Stimulated activated CD4-positive, alpha-beta T cell treated with anti-CD3 and anti-CD28 coated beads, Interleukin-1b, Interleukin-23, amount 100 ng/mL, for 4 hours (primary cell): Measurements from ENCODE around the gene RABL6.

Experiments
- DNase-seq, 2 donors: peaks; one replicate each; pipeline ENCODE4 v3.0.0-alpha.2; 2020; ENCODE audit warnings: low read depth in 2 of 2

Gene RABL6

GRCh38 chr9:136847088-136847825 is 39.5 kb downstream of the RABL6 start:
- no peak for DNase-seq

DNA sequence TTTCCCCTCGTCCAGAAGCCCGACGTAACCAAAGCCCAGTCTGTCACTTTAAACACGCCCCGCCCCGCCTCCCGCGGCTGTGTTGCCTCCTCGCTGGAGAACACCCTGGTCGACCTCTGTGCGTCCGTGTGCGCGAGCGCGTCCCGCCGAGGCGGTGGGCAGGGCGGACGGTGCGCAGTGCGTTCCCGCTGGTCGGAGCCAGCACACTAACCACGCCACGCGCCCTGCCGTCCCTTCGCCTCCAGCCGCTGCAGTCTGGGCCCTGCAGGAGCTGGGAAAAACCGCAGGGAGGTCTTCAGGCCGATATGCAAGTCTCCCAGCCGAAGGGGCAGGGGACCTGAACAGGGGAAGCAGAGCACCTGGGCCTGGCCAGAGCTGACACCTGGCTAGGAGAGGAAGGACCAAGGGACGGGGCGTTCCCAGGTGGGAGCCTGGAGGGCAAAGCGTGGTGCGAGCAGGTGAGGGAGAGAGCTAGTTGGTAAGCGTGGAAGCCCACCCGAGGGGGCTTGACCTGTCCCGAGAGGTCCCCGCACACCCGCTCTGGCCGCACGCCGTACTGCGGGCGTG is 40.2 kb downstream of the RABL6 start:
- DNase-seq: peak; percentile 49 to 68

GRCh38 chr9:136848393-136849037 is 40.8 kb downstream of the RABL6 start:
- DNase-seq: no peak

DNA sequence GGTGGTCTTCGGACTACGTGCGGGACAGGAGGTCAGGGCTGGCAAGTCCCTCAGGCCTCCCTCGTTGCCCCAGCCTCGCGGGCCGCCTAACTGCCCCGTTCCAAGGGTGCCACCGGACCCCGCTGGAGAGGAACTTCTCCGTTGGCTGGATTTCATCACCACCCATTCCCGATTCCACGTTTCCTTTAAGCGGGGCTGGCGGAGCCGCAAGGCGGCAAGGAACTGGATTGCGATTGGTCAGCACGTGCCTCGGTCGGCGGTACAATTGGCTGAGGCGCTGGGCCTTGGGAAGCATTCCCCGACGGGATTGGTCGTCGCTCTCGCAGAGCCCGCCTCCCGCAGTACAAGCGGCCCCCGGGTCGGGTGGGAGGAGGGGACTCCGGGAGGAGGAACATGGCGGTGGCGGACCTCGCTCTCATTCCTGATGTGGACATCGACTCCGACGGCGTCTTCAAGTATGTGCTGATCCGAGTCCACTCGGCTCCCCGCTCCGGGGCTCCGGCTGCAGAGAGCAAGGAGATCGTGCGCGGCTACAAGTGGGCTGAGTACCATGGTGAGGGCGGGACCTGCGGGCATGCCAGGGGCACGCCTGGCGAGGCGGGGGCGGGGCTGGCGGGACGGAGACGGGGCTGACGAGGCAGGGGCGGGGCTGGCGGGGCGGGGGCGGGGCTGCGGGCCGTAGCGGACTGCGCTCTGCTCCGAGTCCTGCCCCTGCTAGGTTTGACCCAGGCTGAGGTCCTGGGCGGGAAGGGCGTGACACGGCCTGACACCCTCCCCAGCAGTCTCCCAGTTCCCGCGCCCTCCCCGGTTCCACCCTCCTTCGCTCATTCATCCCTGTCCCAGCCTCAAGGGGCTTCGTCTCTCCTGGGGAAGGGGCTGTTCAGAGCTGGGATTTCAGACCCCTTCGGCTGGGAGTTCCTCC is 41.6 kb downstream of the RABL6 start, which contains the start of gene PHPT1:
Gene PHPT1, plus strand, starts transcription at position 372 of the 922 bp plus-strand sequence. Its CDS starts 22 bp downstream, at position 394.
- DNase-seq: peak; percentile 92 to 93

GRCh38 chr9:136849960-136850865 is 42.5 kb downstream of the RABL6 start:
- no peak for DNase-seq

GRCh38 chr9:136850866-136851775 is 43.4 kb downstream of the RABL6 start:
- no peak for DNase-seq

DNA sequence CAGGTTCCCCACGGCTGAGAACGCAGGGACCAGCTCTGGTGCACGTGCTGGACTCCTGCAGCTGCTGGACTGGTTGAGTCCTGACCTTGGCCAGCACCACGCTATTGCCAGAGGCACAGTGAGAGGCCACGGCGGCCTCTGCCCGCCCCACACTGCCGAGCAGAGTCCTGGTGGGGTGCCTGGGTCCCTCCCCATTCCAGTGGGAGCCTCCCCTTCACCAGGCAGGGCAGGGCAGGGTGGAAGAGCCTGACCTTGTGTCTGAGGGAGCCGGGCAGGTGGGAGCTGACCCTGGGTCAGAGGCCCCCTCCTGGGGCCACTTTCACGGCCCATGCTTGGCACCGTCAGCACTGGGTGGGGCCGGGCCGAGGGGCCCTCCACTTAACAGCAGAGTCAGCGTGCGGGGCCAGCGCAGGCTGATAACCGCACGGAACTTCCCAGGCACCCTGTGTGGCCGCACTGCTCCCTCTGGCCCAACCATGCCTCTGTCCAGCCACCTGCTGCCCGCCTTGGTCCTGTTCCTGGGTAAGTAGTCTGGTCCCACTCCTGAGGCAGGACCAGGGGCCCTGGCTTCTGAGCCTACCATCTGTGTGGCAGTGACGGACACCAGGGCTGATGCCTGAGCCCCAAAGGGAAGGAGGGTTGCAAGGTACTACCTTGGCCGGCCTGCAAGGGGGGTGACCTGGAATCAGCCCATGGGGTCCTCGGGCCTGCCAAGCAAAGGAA is 44.4 kb downstream of the RABL6 start, which contains the start of gene MAMDC4:
Gene MAMDC4, plus strand, starts transcription at position 406 of the 723 bp plus-strand sequence. Its CDS starts 71 bp downstream, at position 477.
- no peak for DNase-seq

GRCh38 chr9:136852664-136853595 is 45.2 kb downstream of the RABL6 start:
- DNase-seq: no peak

DNA sequence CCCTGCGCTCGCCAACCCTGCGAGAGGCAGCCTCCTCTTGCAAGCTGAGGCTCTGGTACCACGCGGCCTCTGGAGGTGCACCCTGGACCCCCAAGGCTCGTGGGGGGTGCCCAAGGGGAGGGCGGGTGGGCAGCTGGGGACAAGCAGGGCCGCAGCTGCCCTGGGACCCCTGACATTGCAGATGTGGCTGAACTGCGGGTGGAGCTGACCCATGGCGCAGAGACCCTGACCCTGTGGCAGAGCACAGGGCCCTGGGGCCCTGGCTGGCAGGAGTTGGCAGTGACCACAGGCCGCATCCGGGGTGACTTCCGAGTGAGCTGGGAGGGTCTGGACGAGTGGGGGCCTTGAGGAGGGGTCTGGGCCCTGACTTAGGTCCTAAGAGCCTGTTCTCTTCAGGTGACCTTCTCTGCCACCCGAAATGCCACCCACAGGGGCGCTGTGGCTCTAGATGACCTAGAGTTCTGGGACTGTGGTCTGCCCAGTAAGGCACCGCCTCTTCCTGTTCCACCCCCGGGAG is 45.9 kb downstream of the RABL6 start:
- DNase-seq: no peak

DNA sequence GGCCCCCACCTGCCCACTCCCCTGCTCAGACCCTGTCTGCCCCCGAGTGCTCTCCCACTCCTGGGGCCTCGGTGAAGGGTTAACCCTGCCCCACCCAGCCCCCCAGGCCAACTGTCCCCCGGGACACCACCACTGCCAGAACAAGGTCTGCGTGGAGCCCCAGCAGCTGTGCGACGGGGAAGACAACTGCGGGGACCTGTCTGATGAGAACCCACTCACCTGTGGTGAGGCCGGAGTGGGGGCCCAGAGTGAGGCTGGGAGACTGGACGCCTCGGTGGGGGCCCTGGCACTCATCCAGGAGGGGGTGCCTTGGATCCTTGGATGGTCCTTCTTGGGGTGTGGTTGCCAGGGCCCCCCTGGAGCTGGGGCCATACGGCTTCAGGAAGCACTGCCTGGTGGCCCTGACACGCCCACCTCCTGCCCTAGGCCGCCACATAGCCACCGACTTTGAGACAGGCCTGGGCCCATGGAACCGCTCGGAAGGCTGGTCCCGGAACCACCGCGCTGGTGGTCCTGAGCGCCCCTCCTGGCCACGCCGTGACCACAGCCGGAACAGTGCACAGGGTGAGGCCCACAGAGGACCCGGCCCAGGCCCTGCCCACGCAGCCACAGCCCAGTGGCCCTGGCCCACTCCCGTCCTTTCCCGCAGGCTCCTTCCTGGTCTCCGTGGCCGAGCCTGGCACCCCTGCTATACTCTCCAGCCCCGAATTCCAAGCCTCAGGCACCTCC is 46.5 kb downstream of the RABL6 start:
- DNase-seq: no peak

DNA sequence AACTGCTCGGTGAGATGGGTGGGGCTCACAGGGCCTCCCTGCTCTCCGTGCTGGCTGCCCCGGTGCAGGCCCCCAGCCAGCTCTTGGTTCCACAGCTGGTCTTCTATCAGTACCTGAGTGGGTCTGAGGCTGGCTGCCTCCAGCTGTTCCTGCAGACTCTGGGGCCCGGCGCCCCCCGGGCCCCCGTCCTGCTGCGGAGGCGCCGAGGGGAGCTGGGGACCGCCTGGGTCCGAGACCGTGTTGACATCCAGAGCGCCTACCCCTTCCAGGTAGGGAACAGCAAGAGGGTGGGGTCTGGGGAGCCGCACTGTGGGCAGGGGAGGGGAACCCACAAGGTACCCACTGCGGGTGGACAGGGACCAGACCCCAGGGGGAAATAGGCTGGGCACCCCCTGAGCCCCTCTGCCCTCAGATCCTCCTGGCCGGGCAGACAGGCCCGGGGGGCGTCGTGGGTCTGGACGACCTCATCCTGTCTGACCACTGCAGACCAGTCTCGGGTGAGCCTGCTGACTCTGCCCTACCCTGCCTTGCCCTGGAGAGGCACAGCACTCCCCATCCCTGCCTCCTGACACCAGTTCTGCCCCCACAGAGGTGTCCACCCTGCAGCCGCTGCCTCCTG is 47.2 kb downstream of the RABL6 start:
- no peak for DNase-seq

DNA sequence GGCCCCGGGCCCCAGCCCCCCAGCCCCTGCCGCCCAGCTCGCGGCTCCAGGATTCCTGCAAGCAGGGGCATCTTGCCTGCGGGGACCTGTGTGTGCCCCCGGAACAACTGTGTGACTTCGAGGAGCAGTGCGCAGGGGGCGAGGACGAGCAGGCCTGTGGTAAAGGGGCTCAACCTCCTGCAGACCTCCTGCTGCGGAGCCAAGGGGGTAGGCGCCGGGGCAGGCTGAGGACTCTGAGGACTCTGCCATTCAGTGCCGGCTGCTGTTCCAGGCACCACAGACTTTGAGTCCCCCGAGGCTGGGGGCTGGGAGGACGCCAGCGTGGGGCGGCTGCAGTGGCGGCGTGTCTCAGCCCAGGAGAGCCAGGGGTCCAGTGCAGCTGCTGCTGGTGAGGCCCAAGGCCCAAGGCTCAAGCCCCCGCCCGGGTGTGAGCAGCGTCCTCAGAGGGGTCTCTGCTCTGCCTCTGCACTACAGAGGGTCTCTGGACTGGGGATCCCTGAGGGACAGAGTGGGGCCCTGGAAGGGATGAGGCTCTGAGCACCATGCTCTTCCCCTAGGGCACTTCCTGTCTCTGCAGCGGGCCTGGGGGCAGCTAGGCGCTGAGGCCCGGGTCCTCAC is 47.8 kb downstream of the RABL6 start:
- DNase-seq: no peak

GRCh38 chr9:136856079-136856476 is 48.3 kb downstream of the RABL6 start:
- no peak for DNase-seq

- no peak for DNase-seq
These were observed 48.9 kb downstream of the RABL6 start for GRCh38 chr9:136856541-136857141.

DNA sequence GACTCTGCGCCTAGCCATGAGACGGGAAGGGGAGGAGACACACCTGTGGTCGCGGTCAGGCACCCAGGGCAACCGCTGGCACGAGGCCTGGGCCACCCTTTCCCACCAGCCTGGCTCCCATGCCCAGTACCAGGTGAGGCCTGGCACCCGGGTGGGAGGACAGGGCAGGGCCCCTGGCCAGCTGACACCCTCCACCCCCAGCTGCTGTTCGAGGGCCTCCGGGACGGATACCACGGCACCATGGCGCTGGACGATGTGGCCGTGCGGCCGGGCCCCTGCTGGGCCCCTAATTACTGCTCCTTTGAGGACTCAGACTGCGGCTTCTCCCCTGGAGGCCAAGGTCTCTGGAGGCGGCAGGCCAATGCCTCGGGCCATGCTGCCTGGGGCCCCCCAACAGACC is 49.4 kb downstream of the RABL6 start:
- DNase-seq: no peak
